Adrenal gland (tissue), 12 donors: ENCODE data around the gene P3H4. TPM values are rescaled to one million over a fixed set of nuclear protein-coding genes. Genes with fewer than 3 reads are reported as not detected.

Source experiments
- DNase-seq, 7 donors: peaks; one replicate each; pipeline ENCODE4 v3.0.0-alpha.2; 2019 to 2020
- H3K27ac ChIP-seq, 5 donors: fragments of 200-600 bp; sonication (generic) in 4 of 5; 1 replicate in 3 of 5; 2 replicates in 2 of 5; pipeline versions ENCODE4 v1.5.1 to v1.8.0; 2016 to 2020; ENCODE audit warnings: mild to moderate bottlenecking in 1 of 5
- H3K27me3 ChIP-seq: fragments of 200-600 bp; 2 replicates; pipeline ENCODE4 v1.8.0; 2021
- H3K36me3 ChIP-seq, 2 donors: fragments of 200-600 bp; replicated peaks in 1 of 2; 1 replicate in 1 of 2; 2 replicates in 1 of 2; pipeline versions ENCODE4 v1.5.1 to v1.8.0; 2018 to 2022
- H3K4me1 ChIP-seq, 2 donors: fragments of 200-600 bp; replicated peaks in 1 of 2; 1 replicate in 1 of 2; 2 replicates in 1 of 2; pipeline versions ENCODE4 v1.5.1 to v1.8.0; 2018 to 2021
- H3K4me3 ChIP-seq, 4 donors: fragments of 200-600 bp; sonication (generic) in 3 of 4; one replicate each; pipeline ENCODE4 v1.5.1; 2016 to 2018
- H3K9me3 ChIP-seq, 3 donors: fragments of 200-600 bp; sonication (generic) in 1 of 3; replicated peaks in 1 of 3; 1 replicate in 2 of 3; 2 replicates in 1 of 3; pipeline versions ENCODE4 v1.5.1 to v1.8.0; 2016 to 2021
- POLR2A ChIP-seq, 2 donors: fragments of 450-650 bp; IDR thresholded peaks; one replicate each; pipeline ENCODE4 v1.6.1; 2017; ENCODE audit warnings: antibody characterized with exemption in 2 of 2, mild to moderate bottlenecking in 2 of 2, moderate library complexity in 1 of 2
- WGBS, 4 donors: extraction: QIAGEN DNeasy Blood & Tissue Kit in 2 of 4; methylation state at CpG; one replicate each; pipeline versions ENCODE4 v1.1.5 to v1.1.7; 2013 to 2017; 5-methylcytosine and 5-hydroxymethylcytosine counted together
- intact Hi-C, 2 donors: fragments of 100-400 bp; cut with DNase I; formaldehyde crosslinking; loops; one replicate each; pipeline versions ENCODE4 v1.14.1 to v1.15.0; 2022 to 2023
- polyA plus RNA-seq, 3 donors: library from polyadenylated mRNA; stranded (reverse); fragments of 200-250 nt in 2 of 3; fragments of 350-450 nt in 1 of 3; fragmentation: Illumina TruSeq in 1 of 3; extraction: RNeasy Lipid Tissue Mini Kit (QIAGEN cat#74804) in 1 of 3; gene quantifications; one replicate each; pipeline ENCODE4 v1.2.3, GENCODE V29; 2013 to 2014
- total RNA-seq, 9 donors: library from RNA; depleted of rRNA in 4 of 9; stranded (reverse); fragments of >200 nt in 4 of 9; fragments of 120-200 nt in 1 of 9; fragmentation: NEBNext Ultra II Directional in 1 of 9; extraction: Animal tissue kit (Norgen Biotek cat#: 25700) in 1 of 9; gene quantifications; one replicate each; pipeline versions ENCODE4 v1.1.0 to v1.2.4, GENCODE V29; 2013 to 2023
- TF ChIP-seq, protein P1 (sequence below), 6 experiments: fragments of 450-650 bp in 4 of 6; fragments of 200-600 bp in 2 of 6; sonication (generic) in 1 of 6; IDR thresholded peaks; 1 replicate in 5 of 6; 2 replicates in 1 of 6; pipeline versions ENCODE4 v1.5.1 to v1.8.0; 2016 to 2021; ENCODE audit warnings: antibody characterized with exemption in 6 of 6, mild to moderate bottlenecking in 2 of 6, moderate library complexity in 1 of 6
- donor health status: healthy with polysubstance abuse.
- donor health status: Bipolar disorder and iron deficiency.
- donor health status: DM: yes; HTN: yes; CAD: no.
- donor health status: DM: no; HTN: no; CAD: no.
- donor health status: DM: no; HTN: no; CAD: no.
- donor health status: DM: yes; HTN: yes; CAD: no.

P3H4 gene
- total and polyA plus RNA-seq, 12 donors: 12.8 to 67.2 (median 27.5) TPM

GRCh38 chr17:41766135-41766534 is 45.6 kb downstream of the P3H4 start:
- no peaks in the 10 kb centered on the region for H3K4me1 ChIP-seq
- no peaks in the 10 kb centered on the region for H3K27me3 ChIP-seq
- no peak overlapping the region for H3K27ac ChIP-seq
- H3K36me3 ChIP-seq: peaks cover 0 to 72% of the 10 kb centered on the region in 2 donors
- DNase-seq: no peak
- no peak overlapping the region for H3K4me3 ChIP-seq
- H3K9me3 ChIP-seq: no peaks in the 10 kb centered on the region
- TF ChIP-seq, protein P1, sequence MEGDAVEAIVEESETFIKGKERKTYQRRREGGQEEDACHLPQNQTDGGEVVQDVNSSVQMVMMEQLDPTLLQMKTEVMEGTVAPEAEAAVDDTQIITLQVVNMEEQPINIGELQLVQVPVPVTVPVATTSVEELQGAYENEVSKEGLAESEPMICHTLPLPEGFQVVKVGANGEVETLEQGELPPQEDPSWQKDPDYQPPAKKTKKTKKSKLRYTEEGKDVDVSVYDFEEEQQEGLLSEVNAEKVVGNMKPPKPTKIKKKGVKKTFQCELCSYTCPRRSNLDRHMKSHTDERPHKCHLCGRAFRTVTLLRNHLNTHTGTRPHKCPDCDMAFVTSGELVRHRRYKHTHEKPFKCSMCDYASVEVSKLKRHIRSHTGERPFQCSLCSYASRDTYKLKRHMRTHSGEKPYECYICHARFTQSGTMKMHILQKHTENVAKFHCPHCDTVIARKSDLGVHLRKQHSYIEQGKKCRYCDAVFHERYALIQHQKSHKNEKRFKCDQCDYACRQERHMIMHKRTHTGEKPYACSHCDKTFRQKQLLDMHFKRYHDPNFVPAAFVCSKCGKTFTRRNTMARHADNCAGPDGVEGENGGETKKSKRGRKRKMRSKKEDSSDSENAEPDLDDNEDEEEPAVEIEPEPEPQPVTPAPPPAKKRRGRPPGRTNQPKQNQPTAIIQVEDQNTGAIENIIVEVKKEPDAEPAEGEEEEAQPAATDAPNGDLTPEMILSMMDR (IDR thresholded peaks at IDR 0.05): no peak
- TF ChIP-seq POLR2A (IDR thresholded peaks at IDR 0.05): no peak
- intact Hi-C loops: no loop called here

DNA sequence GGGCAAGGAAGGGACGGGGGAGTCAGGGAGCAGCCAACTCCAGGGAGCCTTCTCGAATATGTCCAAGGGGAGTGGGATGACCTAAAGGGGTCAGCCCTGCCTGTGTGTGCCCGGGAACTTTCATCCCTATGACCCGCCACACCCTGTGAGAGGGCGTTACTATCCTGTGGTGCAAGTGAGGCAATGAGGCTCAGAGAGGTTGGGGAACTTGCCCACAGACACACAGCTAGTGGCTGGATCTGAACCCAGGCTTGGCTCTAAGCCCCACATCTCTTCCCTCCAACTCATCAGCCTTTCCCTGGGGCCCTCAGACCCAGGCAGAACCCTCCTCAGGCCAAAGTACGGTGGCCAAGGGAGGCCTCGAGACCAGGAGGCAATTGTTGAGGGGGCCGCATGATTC is 48.4 kb downstream of the P3H4 start:
- intact Hi-C loops: no loop called here
- H3K36me3 ChIP-seq: peaks cover 0 to 55% of the 10 kb centered on the region in 2 donors
- no peaks in the 10 kb centered on the region for H3K27me3 ChIP-seq
- H3K9me3 ChIP-seq: no peaks in the 10 kb centered on the region
- no peak for DNase-seq
- H3K27ac ChIP-seq: no peak overlapping the region
- H3K4me3 ChIP-seq: no peak overlapping the region
- TF ChIP-seq, protein P1 (IDR thresholded peaks at IDR 0.05): no peak
- TF ChIP-seq POLR2A (IDR thresholded peaks at IDR 0.05): no peak
- H3K4me1 ChIP-seq: no peaks in the 10 kb centered on the region
- WGBS, 4 donors: 88 to 93% (median 89%) methylated on average over 5 to 8 of the region's 8 CpGs

- Histone ChIP-seq H3K9me3 (no peaks in the 10 kb centered on the region), H3K27ac (no peak overlapping the region), H3K36me3 (peaks cover 0 to 56% of the 10 kb centered on the region in 2 donors), H3K27me3 (no peaks in the 10 kb centered on the region), H3K4me1 (no peaks in the 10 kb centered on the region), H3K4me3 (no peak overlapping the region)
- no peak for TF ChIP-seq POLR2A (IDR thresholded peaks at IDR 0.05)
- TF ChIP-seq, protein P1 (IDR thresholded peaks at IDR 0.05): no peak
- intact Hi-C loops: no loop called here
- no peak for DNase-seq
- 96 to 98% (median 97%) methylated on average over 3 to 16 of the region's 16 CpGs for WGBS, 4 donors
Measured at GRCh38 chr17:41762841-41763240, 48.9 kb downstream of the P3H4 start.

DNA sequence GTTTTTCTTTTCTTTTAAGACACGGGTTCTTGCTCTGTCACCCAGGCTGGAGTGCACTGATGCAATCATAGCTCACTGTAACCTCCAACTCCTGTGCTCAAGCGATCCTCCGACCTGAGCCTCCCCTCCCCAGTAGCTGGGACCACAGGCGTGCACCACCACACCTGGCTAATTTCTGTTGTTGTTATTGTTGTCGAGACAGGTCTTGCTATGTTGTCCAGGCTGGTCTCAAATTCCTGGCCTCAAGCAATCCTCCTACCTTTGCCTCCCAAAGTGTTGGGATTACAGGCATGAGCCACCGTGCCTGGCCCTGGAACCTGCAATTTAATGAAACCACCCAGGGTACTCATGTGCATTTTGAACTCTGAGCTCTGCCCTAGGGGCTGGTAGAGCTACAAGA is 49.4 kb downstream of the P3H4 start:
- DNase-seq: no peak
- intact Hi-C loops: no loop called here
- Histone ChIP-seq H3K4me3 (no peak overlapping the region), H3K27ac (no peak overlapping the region), H3K36me3 (peaks cover 0 to 56% of the 10 kb centered on the region in 2 donors), H3K27me3 (no peaks in the 10 kb centered on the region), H3K9me3 (no peaks in the 10 kb centered on the region), H3K4me1 (no peaks in the 10 kb centered on the region)
- TF ChIP-seq POLR2A (IDR thresholded peaks at IDR 0.05): no peak
- TF ChIP-seq, protein P1 (IDR thresholded peaks at IDR 0.05): no peak
- WGBS, 4 donors: 74 to 91% (median 79%) methylated on average over 6 of the region's 6 CpGs
